ENCODE measurements around the gene TAF11L3.
"Not testable (repeated sequence)": the region's sequence is repeated elsewhere in the genome, so short reads cannot be mapped to it uniquely, and the experiment has no call there.

TAF11L3 gene

GRCh38 chr5:17492770-17493169, 25.4 kb upstream of the TAF11L3 start:
- DNase-seq (ENCODE audit: low read depth in 1 of 2, low spot score in 1 of 2), result no peak
- Histone ChIP-seq H3K4me3 (replicated peaks; ENCODE audit: insufficient read depth, low read length) (no peak overlapping the region), H3K27ac (replicated peaks) (no peak overlapping the region), H3K27me3 (ENCODE audit: insufficient read depth, poor library complexity, severe bottlenecking) (no peaks in the 10 kb centered on the region)
- TF ChIP-seq CTCF (IDR thresholded peaks at IDR 0.05; ENCODE audit: insufficient read depth, low read length) (no peak), SPI1 (IDR thresholded peaks at IDR 0.05; ENCODE audit: borderline replicate concordance, low read depth) (no peak), POLR2AphosphoS5 (IDR thresholded peaks at IDR 0.05; ENCODE audit: low read depth) (no peak), REST (IDR thresholded peaks at IDR 0.05; ENCODE audit: insufficient replicate concordance, low read depth) (no peak), GABPA (IDR thresholded peaks at IDR 0.05; ENCODE audit: low read depth) (no peak)

- H3K27me3 ChIP-seq (ENCODE audit: insufficient read depth, poor library complexity, severe bottlenecking), result no peaks in the 10 kb centered on the region
- H3K27ac ChIP-seq (replicated peaks), result no peak overlapping the region
- no peak overlapping the region for H3K4me3 ChIP-seq (replicated peaks; ENCODE audit: insufficient read depth, low read length)
- DNase-seq (ENCODE audit: low read depth in 1 of 2, low spot score in 1 of 2), result no peak
- TF ChIP-seq GABPA (IDR thresholded peaks at IDR 0.05; ENCODE audit: low read depth) (no peak), SPI1 (IDR thresholded peaks at IDR 0.05; ENCODE audit: borderline replicate concordance, low read depth) (no peak), CTCF (IDR thresholded peaks at IDR 0.05; ENCODE audit: insufficient read depth, low read length) (no peak), POLR2AphosphoS5 (IDR thresholded peaks at IDR 0.05; ENCODE audit: low read depth) (no peak)
Observed at GRCh38 chr5:17497446-17497845, 20.7 kb upstream of the TAF11L3 start.

GRCh38 chr5:17497931-17498330, 20.2 kb upstream of the TAF11L3 start, which contains the start of gene TAF11L2:
TSS of gene TAF11L2 (plus strand) at chr5:17498231.
- H3K4me3 ChIP-seq (replicated peaks; ENCODE audit: insufficient read depth, low read length); H3K27ac ChIP-seq (replicated peaks); DNase-seq (ENCODE audit: low read depth in 1 of 2, low spot score in 1 of 2); H3K27me3 ChIP-seq (ENCODE audit: insufficient read depth, poor library complexity, severe bottlenecking): not testable (repeated sequence)

GRCh38 chr5:17511775-17512325, 6.3 kb upstream of the TAF11L3 start:
- Histone ChIP-seq H3K27ac (replicated peaks) (no peak overlapping the region), H3K27me3 (ENCODE audit: insufficient read depth, poor library complexity, severe bottlenecking) (no peaks in the 10 kb centered on the region), H3K4me3 (replicated peaks; ENCODE audit: insufficient read depth, low read length) (no peak overlapping the region)
- TF ChIP-seq CTCF (IDR thresholded peaks at IDR 0.05; ENCODE audit: insufficient read depth, low read length) (no peak), POLR2AphosphoS5 (IDR thresholded peaks at IDR 0.05; ENCODE audit: low read depth) (no peak), SPI1 (IDR thresholded peaks at IDR 0.05; ENCODE audit: borderline replicate concordance, low read depth) (no peak), GABPA (IDR thresholded peaks at IDR 0.05; ENCODE audit: low read depth) (no peak), REST (IDR thresholded peaks at IDR 0.05; ENCODE audit: insufficient replicate concordance, low read depth) (no peak)
- DNase-seq (ENCODE audit: low read depth in 1 of 2, low spot score in 1 of 2), result no peak

GRCh38 chr5:17517526-17517925, 641 bp upstream of the TAF11L3 start:
- not testable (repeated sequence) for DNase-seq (ENCODE audit: low read depth in 1 of 2, low spot score in 1 of 2)

GRCh38 chr5:17519508-17519907, 1.3 kb downstream of the TAF11L3 start:
- H3K4me3 ChIP-seq (replicated peaks; ENCODE audit: insufficient read depth, low read length); DNase-seq (ENCODE audit: low read depth in 1 of 2, low spot score in 1 of 2); H3K27me3 ChIP-seq (ENCODE audit: insufficient read depth, poor library complexity, severe bottlenecking); H3K27ac ChIP-seq (replicated peaks): not testable (repeated sequence)

More at GRCh38 chr5:17517526-17517925, 641 bp upstream of the TAF11L3 start:
- not testable (repeated sequence) for H3K27me3 ChIP-seq (ENCODE audit: insufficient read depth, poor library complexity, severe bottlenecking); H3K27ac ChIP-seq (replicated peaks); H3K4me3 ChIP-seq (replicated peaks; ENCODE audit: insufficient read depth, low read length)

- DNase-seq (ENCODE audit: low read depth in 1 of 2, low spot score in 1 of 2); H3K4me3 ChIP-seq (replicated peaks; ENCODE audit: insufficient read depth, low read length); H3K27me3 ChIP-seq (ENCODE audit: insufficient read depth, poor library complexity, severe bottlenecking); H3K27ac ChIP-seq (replicated peaks): not testable (repeated sequence)
Observed at GRCh38 chr5:17521501-17521900, 3.3 kb downstream of the TAF11L3 start, which contains the start of gene TAF11L4. TSS of gene TAF11L4 (plus strand) at chr5:17521801.

- not testable (repeated sequence) for H3K4me3 ChIP-seq (replicated peaks; ENCODE audit: insufficient read depth, low read length); H3K27me3 ChIP-seq (ENCODE audit: insufficient read depth, poor library complexity, severe bottlenecking); H3K27ac ChIP-seq (replicated peaks); DNase-seq (ENCODE audit: low read depth in 1 of 2, low spot score in 1 of 2)
Observed at GRCh38 chr5:17524935-17525334, 6.8 kb downstream of the TAF11L3 start, which contains the start of gene TAF11L5. TSS of gene TAF11L5 (plus strand) at chr5:17525235.

All from HL-60 (cell line).